Activated CD4-positive, alpha-beta T cell treated with anti-CD3 and anti-CD28 coated beads, Interleukin-2, Interleukin-6, amounts not matched to agents 100 ng/mL and 50 ng/mL, durations not matched to agents 16 hours and 8 hours (primary cell): ENCODE data around the gene TNFAIP3.
A peak's percentile ranks its signal among the peaks of the same experiment; 100 is the strongest.

ENCODE experiments used
- DNase-seq: peaks from one replicate; pipeline ENCODE4 v3.0.0-alpha.2; 2020

The TNFAIP3 gene

GRCh38 chr6:137866200-137866913 lies 702 bp upstream of the TNFAIP3 start:
- DNase-seq = no peak

GRCh38 chr6:137867685-137868509 lies 838 bp downstream of the TNFAIP3 start:
- peak; percentile 67 for DNase-seq

- DNase-seq = no peak
These were observed 1.9 kb downstream of the TNFAIP3 start for GRCh38 chr6:137868721-137869548.

GRCh38 chr6:137869549-137870307 lies 2.7 kb downstream of the TNFAIP3 start:
- DNase-seq = no peak

- DNase-seq = no peak
These were observed 3.2 kb downstream of the TNFAIP3 start for GRCh38 chr6:137870308-137870644.

- peak; percentile 65 for DNase-seq
These were observed 3.7 kb downstream of the TNFAIP3 start for GRCh38 chr6:137870744-137871247.

GRCh38 chr6:137871291-137871690 lies 4.2 kb downstream of the TNFAIP3 start:
- no peak for DNase-seq

GRCh38 chr6:137871831-137872454 lies 4.9 kb downstream of the TNFAIP3 start:
- no peak for DNase-seq

GRCh38 chr6:137872581-137873115 lies 5.6 kb downstream of the TNFAIP3 start:
- DNase-seq = no peak

- DNase-seq = peak; percentile 90
These were observed 6.3 kb downstream of the TNFAIP3 start for GRCh38 chr6:137873273-137873762.

GRCh38 chr6:137874204-137875057 lies 7.4 kb downstream of the TNFAIP3 start:
- no peak for DNase-seq

- DNase-seq = no peak
These were observed 8.0 kb downstream of the TNFAIP3 start for GRCh38 chr6:137875058-137875520.

- no peak for DNase-seq
These were observed 8.5 kb downstream of the TNFAIP3 start for GRCh38 chr6:137875606-137876005.

GRCh38 chr6:137876547-137876946 lies 9.5 kb downstream of the TNFAIP3 start:
- no peak for DNase-seq

- DNase-seq = no peak
These were observed 10.1 kb downstream of the TNFAIP3 start for GRCh38 chr6:137877113-137877512.

- DNase-seq = no peak
These were observed 10.5 kb downstream of the TNFAIP3 start for GRCh38 chr6:137877606-137878005.

GRCh38 chr6:137878029-137878428 lies 11.0 kb downstream of the TNFAIP3 start:
- DNase-seq = no peak

GRCh38 chr6:137878486-137879285 lies 11.6 kb downstream of the TNFAIP3 start:
- no peak for DNase-seq

GRCh38 chr6:137879299-137879698 lies 12.2 kb downstream of the TNFAIP3 start:
- DNase-seq = no peak
